A549 (cell line): ENCODE results near the gene PAPPA. TPM values are rescaled to one million over a fixed set of nuclear protein-coding genes. Genes with fewer than 3 reads are reported as not detected.

Experiments
- ATAC-seq, 2 experiments: fragments of 200-7000 bp in 1 of 2; fragments of >200 bp in 1 of 2; cut with Nextera tagmentation in 1 of 2; cut with Tn5 transposase in 1 of 2; 3 replicates each; pipeline versions ENCODE4 v1.8.0 to v1.9.1; 2018 to 2020; ENCODE audit warnings: mild to moderate bottlenecking in 1 of 2, moderate library complexity in 1 of 2
- CTCF ChIA-PET: fragments of 300-600 bp; sonication (Branson Sonifier 250); formaldehyde crosslinking; extraction: SDS; loops from one replicate; lab custom pipeline; 2021; ENCODE audit warnings: antibody characterized with exemption, inconsistent platforms; lab: Yijun Ruan, JAX
- POLR2A ChIA-PET: fragments of 350-600 bp; formaldehyde crosslinking; extraction: SDS; loops from one replicate; lab custom pipeline; 2021; ENCODE audit warnings: antibody characterized with exemption, inconsistent platforms; lab: Yijun Ruan, JAX
- DNase-seq, 2 experiments: peaks; one replicate each; pipeline versions ENCODE4 v3.0.0 to v3.0.0-alpha.2; 2011 to 2016; ENCODE audit warnings: low read depth in 1 of 2, low spot score in 1 of 2
- FAIRE-seq: peaks from 2 replicates; lab custom pipeline; 2011; peaks lifted over from hg19 to GRCh38; lab: Jason Lieb, UNC
- H3K27ac ChIP-seq, 2 experiments: fragments of >200 bp; sonication (Bioruptor Twin); formaldehyde crosslinking; 3 replicates each; pipeline ENCODE4 v1.5.1; 2016 to 2017
- H3K4me1 ChIP-seq: fragments of >200 bp; sonication (Bioruptor Twin); formaldehyde crosslinking; 3 replicates; pipeline ENCODE4 v1.6.1; 2016
- H3K4me2 ChIP-seq: fragments of >200 bp; sonication (Bioruptor Twin); formaldehyde crosslinking; 3 replicates; pipeline ENCODE4 v1.6.1; 2016
- H3K4me3 ChIP-seq: fragments of >200 bp; sonication (Bioruptor Twin); formaldehyde crosslinking; 3 replicates; pipeline ENCODE4 v1.5.1; 2016
- H3K9me3 ChIP-seq: fragments of >200 bp; sonication (Bioruptor Twin); formaldehyde crosslinking; 3 replicates; pipeline ENCODE4 v1.6.1; 2016
- CBX2 ChIP-seq: fragments of 200-600 bp; sonication (generic); IDR thresholded peaks from 2 replicates; pipeline ENCODE4 v1.6.1; 2016; ENCODE audit warnings: low read depth, mild to moderate bottlenecking, borderline replicate concordance
- CBX8 ChIP-seq: fragments of 200-600 bp; sonication (generic); IDR thresholded peaks from 2 replicates; pipeline ENCODE4 v1.6.1; 2016
- CEBPB ChIP-seq, 2 experiments: fragments of >200 bp in 1 of 2; sonication (Bioruptor Twin) in 1 of 2; formaldehyde crosslinking in 1 of 2; IDR thresholded peaks; 2 replicates each; pipeline ENCODE4 v1.6.1; 2012 to 2016
- CHD2 ChIP-seq: fragments of 150-350 bp; IDR thresholded peaks from 2 replicates; pipeline ENCODE4 v1.6.1; 2014; ENCODE audit warnings: low read length; ENCODE audit not compliant: partially characterized antibody
- CTCF ChIP-seq: fragments of >200 bp; sonication (Bioruptor Twin); formaldehyde crosslinking; IDR thresholded peaks from 3 replicates; pipeline ENCODE4 v1.5.1; 2016
- FOSB ChIP-seq: fragments of 250-450 bp; sonication (Bioruptor Pico); IDR thresholded peaks from 2 replicates; pipeline ENCODE4 v1.5.0; 2020; ENCODE audit warnings: mild to moderate bottlenecking, moderate library complexity
- FOXS1 ChIP-seq: fragments of 250-450 bp; sonication (Bioruptor Pico); IDR thresholded peaks from 2 replicates; pipeline ENCODE4 v1.5.0; 2020; ENCODE audit warnings: mild to moderate bottlenecking, moderate library complexity
- HES2 ChIP-seq: fragments of >200 bp; sonication (Bioruptor Twin); formaldehyde crosslinking; IDR thresholded peaks from 2 replicates; pipeline ENCODE4 v1.6.1; 2016
- HOXA7 ChIP-seq: fragments of 250-450 bp; sonication (Bioruptor Pico); IDR thresholded peaks from 2 replicates; pipeline ENCODE4 v1.5.0; 2020; ENCODE audit warnings: mild to moderate bottlenecking, moderate library complexity
- HOXB13 ChIP-seq: fragments of 250-450 bp; sonication (Bioruptor Pico); IDR thresholded peaks from 2 replicates; pipeline ENCODE4 v1.5.0; 2020; ENCODE audit warnings: low read depth, mild to moderate bottlenecking, moderate library complexity
- JUN ChIP-seq, 2 experiments: fragments of >200 bp; sonication (Bioruptor Twin); formaldehyde crosslinking; IDR thresholded peaks; 2 replicates in 1 of 2; 3 replicates in 1 of 2; pipeline ENCODE4 v1.6.1; 2016 to 2017
- JUNB ChIP-seq: fragments of >200 bp; sonication (Bioruptor Twin); formaldehyde crosslinking; IDR thresholded peaks from 2 replicates; pipeline ENCODE4 v1.6.1; 2016
- KDM1A ChIP-seq: fragments of 200-600 bp; sonication (generic); IDR thresholded peaks from 2 replicates; pipeline ENCODE4 v1.6.1; 2016; ENCODE audit warnings: low read depth, mild to moderate bottlenecking
- KDM5A ChIP-seq: fragments of 200-600 bp; sonication (generic); IDR thresholded peaks from 2 replicates; pipeline ENCODE4 v1.6.1; 2016; ENCODE audit warnings: antibody characterized with exemption, mild to moderate bottlenecking
- MAFK ChIP-seq: fragments of 450-650 bp; IDR thresholded peaks from 2 replicates; pipeline ENCODE4 v1.6.1; 2014; ENCODE audit not compliant: partially characterized antibody
- MAX ChIP-seq: IDR thresholded peaks from 2 replicates; pipeline ENCODE4 v1.6.1; 2012
- NFE2L2 ChIP-seq: fragments of 150-350 bp; conservative IDR thresholded peaks from 2 replicates; pipeline ENCODE4 v1.6.1; 2014; ENCODE audit warnings: low read length
- NR3C1 ChIP-seq: fragments of >200 bp; sonication (Bioruptor Twin); formaldehyde crosslinking; IDR thresholded peaks from 3 replicates; pipeline ENCODE4 v1.6.1; 2017
- POLR2AphosphoS2 ChIP-seq: conservative IDR thresholded peaks from 2 replicates; pipeline ENCODE4 v1.6.1; 2012; ENCODE audit warnings: low read length, improper control_type of control experiment, inconsistent platforms
- RAD21 ChIP-seq, 2 experiments: fragments of >200 bp in 1 of 2; sonication (Bioruptor Twin) in 1 of 2; formaldehyde crosslinking in 1 of 2; IDR thresholded peaks in 1 of 2; conservative IDR thresholded peaks in 1 of 2; 2 replicates in 1 of 2; 3 replicates in 1 of 2; pipeline ENCODE4 v1.6.1; 2012 to 2018; ENCODE audit warnings: inconsistent platforms in 1 of 2
- RARB ChIP-seq: fragments of 250-450 bp; sonication (Bioruptor Pico); IDR thresholded peaks from 2 replicates; pipeline ENCODE4 v1.8.0; 2021; ENCODE audit warnings: mild to moderate bottlenecking, moderate library complexity
- RNF2 ChIP-seq: fragments of 200-600 bp; sonication (generic); IDR thresholded peaks from 2 replicates; pipeline ENCODE4 v1.6.1; 2016; ENCODE audit warnings: low read depth, mild to moderate bottlenecking, antibody characterized with exemption, moderate library complexity, borderline replicate concordance
- SMC3 ChIP-seq: fragments of >200 bp; sonication (Bioruptor Twin); formaldehyde crosslinking; IDR thresholded peaks from 3 replicates; pipeline ENCODE4 v1.6.1; 2018; ENCODE audit warnings: inconsistent platforms
- ZFP36 ChIP-seq: fragments of 450-650 bp; IDR thresholded peaks from 2 replicates; pipeline ENCODE4 v1.6.1; 2014; ENCODE audit warnings: borderline replicate concordance; ENCODE audit not compliant: partially characterized antibody
- ZNF302 ChIP-seq: fragments of 250-450 bp; sonication (Bioruptor Pico); IDR thresholded peaks from 2 replicates; pipeline ENCODE4 v1.9.0; 2021; ENCODE audit warnings: inconsistent platforms, mild to moderate bottlenecking, moderate library complexity
- WGBS: methylation state at CpG from one replicate; pipeline ENCODE4 v1.1.6; 2017; ENCODE audit errors: missing lambda C conversion rate; 5-methylcytosine and 5-hydroxymethylcytosine counted together
- polyA plus RNA-seq, 4 experiments: library from polyadenylated mRNA; depleted of rRNA in 3 of 4; stranded (reverse); fragments of >200 nt; fragmentation: RNase III in 1 of 4; extraction: RNeasy Plus Mini Kit Qiagen cat#74134 plus additional on column Dnase treatment in 1 of 4; gene quantifications; 2 replicates in 3 of 4; 3 replicates in 1 of 4; pipeline ENCODE4 v1.2.3, GENCODE V29; 2011 to 2017

PAPPA gene
- polyA plus RNA-seq, 2 of the 4 experiments (the other 2 are of a cell fraction), result 40.0 to 127 TPM

- ATAC-seq, result no peak
- peak overlapping the region; percentile 96 for H3K4me2 ChIP-seq
- no peak for DNase-seq
- TF ChIP-seq JUNB (no peak), MAX (no peak), CEBPB (IDR thresholded peaks at IDR 0.05) (no peak), JUN (IDR thresholded peaks at IDR 0.05) (peak in 1 of 2 experiments; percentile 35; a peak in 2 of 5 replicates), NR3C1 (no peak), HOXB13 (no peak), CHD2 (no peak), FOSB (CRISPR knock-in tag) (no peak), MAFK (peak; percentile 58), CBX2 (no peak), CBX8 (no peak), RAD21 (conservative IDR thresholded peaks at IDR 0.05 in 1 of 2, IDR thresholded peaks at IDR 0.05 in 1 of 2) (no peak), FOXS1 (no peak), NFE2L2 (no peak), HES2 (0 out of 2 replicates have a peak, but pooled peaks have one; percentile 20)
- H3K4me3 ChIP-seq, result no peak overlapping the region
- peaks cover 100% of the 10 kb centered on the region for H3K4me1 ChIP-seq
- peak overlapping the region; percentile 80 to 99 for H3K27ac ChIP-seq
- no peak for FAIRE-seq
- POLR2A ChIA-PET, result interaction anchor here (1.0 to 4.6 kb wide), 5 partner anchors 9 to 217 kb away, joined by 3 to 37 read pairs (median 14); partner anchors contain the start of gene PAPPA
- WGBS, result 86% methylated on average over 5 of the region's 5 CpGs
- CTCF ChIA-PET, result interaction anchor here (1.3 to 8.3 kb wide), 5 partner anchors 10 to 570 kb away, joined by 3 to 70 read pairs (median 12); no protein-coding TSS in a partner anchor
- H3K9me3 ChIP-seq, result peaks cover 8% of the 10 kb centered on the region; the same call in 2 of the 3 replicates
Observed at GRCh38 chr9:116162241-116162781, 8.7 kb downstream of the PAPPA start.

- CTCF ChIA-PET, result interaction anchor here (0.7 to 8.3 kb wide), 9 partner anchors 9 to 571 kb away, joined by 3 to 70 read pairs (median 3); partner anchors contain the start of gene PAPPA
- peaks cover 8% of the 10 kb centered on the region; the same call in 2 of the 3 replicates for H3K9me3 ChIP-seq
- peaks cover 100% of the 10 kb centered on the region for H3K4me1 ChIP-seq
- peak overlapping the region; percentile 80 to 99; a peak in 5 of 6 replicates for H3K27ac ChIP-seq
- TF ChIP-seq KDM1A, result peak; percentile 62; the same call in 1 of the 2 replicates
- TF ChIP-seq RARB (CRISPR knock-in tag), result 0 out of 2 replicates have a peak, but pooled peaks have one; percentile 18
- peak; percentile 17; the same call in 1 of the 2 replicates for TF ChIP-seq HOXA7 (CRISPR knock-in tag)
- TF ChIP-seq CTCF, result peak; percentile 38; the same call in 2 of the 3 replicates
- peak; percentile 15 to 19; a peak in 1 of 5 replicates for TF ChIP-seq RAD21 (conservative IDR thresholded peaks at IDR 0.05 in 1 of 2, IDR thresholded peaks at IDR 0.05 in 1 of 2)
- TF ChIP-seq POLR2AphosphoS2, result 0 out of 2 replicates have a peak, but pooled peaks have one; percentile 60
- no peak for TF ChIP-seq KDM5A
- TF ChIP-seq HOXB13, result no peak
- TF ChIP-seq SMC3, result peak; percentile 22; the same call in 1 of the 3 replicates
- TF ChIP-seq FOSB (CRISPR knock-in tag), result peak; percentile 66; the same call in 1 of the 2 replicates
- TF ChIP-seq ZFP36, result peak; percentile 49
- no peak for TF ChIP-seq RNF2
- no peak for TF ChIP-seq ZNF302 (CRISPR knock-in tag)
- TF ChIP-seq, all 56 proteins: peak for 9
- Histone ChIP-seq H3K4me3 (no peak overlapping the region), H3K4me2 (no peak overlapping the region; the same call in 2 of the 3 replicates)
- DNase-seq (no peak), FAIRE-seq (no peak), ATAC-seq (no peak)
- 83% methylated on average over 2 of the region's 2 CpGs for WGBS
- POLR2A ChIA-PET, result interaction anchor here (1.0 to 4.6 kb wide), 4 partner anchors 10 to 570 kb away, joined by 3 to 37 read pairs (median 8); partner anchors contain the start of gene PAPPA
Observed at GRCh38 chr9:116163293-116164055, 9.9 kb downstream of the PAPPA start.
